ENCODE measurements around the gene ZNF77. TPM values are rescaled to one million over a fixed set of nuclear protein-coding genes. Genes with fewer than 3 reads are reported as not detected.
"Not testable (repeated sequence)": the region's sequence is repeated elsewhere in the genome, so short reads cannot be mapped to it uniquely, and the experiment has no call there.

ZNF77 gene
- total RNA-seq, 1 donor from 2014 or later: 3.2 TPM

- intact Hi-C loops (cut with micrococcal nuclease): no loop called here
- peaks cover 18% of the 10 kb centered on the region for H3K4me1 Mint-ChIP-seq (ENCODE audit: low read depth)
Observed at GRCh38 chr19:2978772-2979171, 34.0 kb upstream of the ZNF77 start.

GRCh38 chr19:2978166-2978767 is 33.5 kb upstream of the ZNF77 start:
- Mint-ChIP-seq H3K27ac (no peak overlapping the region), H3K4me3 (no peak overlapping the region)

More at GRCh38 chr19:2978772-2979171, 34.0 kb upstream of the ZNF77 start:
- Mint-ChIP-seq H3K36me3 (ENCODE audit: low read depth) (no peaks in the 10 kb centered on the region), H3K27me3 (ENCODE audit: insufficient read depth) (peaks cover 35% of the 10 kb centered on the region), H3K9me3 (no peaks in the 10 kb centered on the region), H3K27ac (no peak overlapping the region), H3K4me3 (no peak overlapping the region)
- DNase-seq (ENCODE audit: low spot score): no peak

GRCh38 chr19:2977746-2978138 is 33.0 kb upstream of the ZNF77 start:
- intact Hi-C loops (cut with micrococcal nuclease): loop anchor here (1.0 to 2.0 kb wide), 3 partner anchors 15 to 58 kb away; no protein-coding TSS in a partner anchor
- Mint-ChIP-seq H3K27me3 (ENCODE audit: insufficient read depth) (peaks cover 41% of the 10 kb centered on the region), H3K9me3 (no peaks in the 10 kb centered on the region), H3K4me1 (ENCODE audit: low read depth) (peaks cover 18% of the 10 kb centered on the region), H3K36me3 (ENCODE audit: low read depth) (no peaks in the 10 kb centered on the region), H3K27ac (no peak overlapping the region), H3K4me3 (peak overlapping the region; percentile 46)
- no peak for DNase-seq (ENCODE audit: low spot score)

More at GRCh38 chr19:2978166-2978767, 33.5 kb upstream of the ZNF77 start:
- H3K27me3 Mint-ChIP-seq (ENCODE audit: insufficient read depth): peaks cover 38% of the 10 kb centered on the region
- no peaks in the 10 kb centered on the region for H3K9me3 Mint-ChIP-seq
- peaks cover 18% of the 10 kb centered on the region for H3K4me1 Mint-ChIP-seq (ENCODE audit: low read depth)
- no peaks in the 10 kb centered on the region for H3K36me3 Mint-ChIP-seq (ENCODE audit: low read depth)
- intact Hi-C loops (cut with micrococcal nuclease): no loop called here
- DNase-seq (ENCODE audit: low spot score): no peak

GRCh38 chr19:2977001-2977745 is 32.4 kb upstream of the ZNF77 start, which contains the start of gene TLE6:
TSS of gene TLE6 (plus strand) at chr19:2977564. CDS start at chr19:2978234, 670 bp downstream.
- peaks cover 18% of the 10 kb centered on the region for H3K4me1 Mint-ChIP-seq (ENCODE audit: low read depth)
- DNase-seq (ENCODE audit: low spot score): peak; percentile 89
- no peaks in the 10 kb centered on the region for H3K36me3 Mint-ChIP-seq (ENCODE audit: low read depth)
- peak within 1 kb of the TSS; percentile 92 for H3K4me3 Mint-ChIP-seq
- intact Hi-C loops (cut with micrococcal nuclease): loop anchor here (1.0 to 2.0 kb wide), 3 partner anchors 14 to 58 kb away; no protein-coding TSS in a partner anchor
- H3K9me3 Mint-ChIP-seq: no peaks in the 10 kb centered on the region
- H3K27ac Mint-ChIP-seq: peak within 1 kb of the TSS; percentile 86
- H3K27me3 Mint-ChIP-seq (ENCODE audit: insufficient read depth): peaks cover 37% of the 10 kb centered on the region

- peaks cover 32% of the 10 kb centered on the region for H3K27me3 Mint-ChIP-seq (ENCODE audit: insufficient read depth)
- H3K36me3 Mint-ChIP-seq (ENCODE audit: low read depth): no peaks in the 10 kb centered on the region
- no peaks in the 10 kb centered on the region for H3K9me3 Mint-ChIP-seq
- intact Hi-C loops (cut with micrococcal nuclease): loop anchor here (2.0 kb wide), 1 partner anchor 14 kb away; no protein-coding TSS in a partner anchor
- peak overlapping the region; percentile 92 for H3K4me3 Mint-ChIP-seq
- H3K4me1 Mint-ChIP-seq (ENCODE audit: low read depth): peaks cover 18% of the 10 kb centered on the region
- DNase-seq (ENCODE audit: low spot score): no peak
- peak overlapping the region; percentile 86 for H3K27ac Mint-ChIP-seq
Observed at GRCh38 chr19:2976609-2977000, 31.8 kb upstream of the ZNF77 start.

GRCh38 chr19:2974342-2975041 is 29.7 kb upstream of the ZNF77 start:
- intact Hi-C loops (cut with micrococcal nuclease): no loop called here
- H3K27me3 Mint-ChIP-seq (ENCODE audit: insufficient read depth): peaks cover 32% of the 10 kb centered on the region
- no peaks in the 10 kb centered on the region for H3K9me3 Mint-ChIP-seq
- H3K27ac Mint-ChIP-seq: peak overlapping the region; percentile 44
- no peaks in the 10 kb centered on the region for H3K36me3 Mint-ChIP-seq (ENCODE audit: low read depth)
- H3K4me3 Mint-ChIP-seq: peak overlapping the region; percentile 32
- peaks cover 18% of the 10 kb centered on the region for H3K4me1 Mint-ChIP-seq (ENCODE audit: low read depth)
- no peak for DNase-seq (ENCODE audit: low spot score)

- peaks cover 18% of the 10 kb centered on the region for H3K4me1 Mint-ChIP-seq (ENCODE audit: low read depth)
- no peaks in the 10 kb centered on the region for H3K9me3 Mint-ChIP-seq
- peaks cover 32% of the 10 kb centered on the region for H3K27me3 Mint-ChIP-seq (ENCODE audit: insufficient read depth)
- intact Hi-C loops (cut with micrococcal nuclease): no loop called here
- no peak for DNase-seq (ENCODE audit: low spot score)
- H3K4me3 Mint-ChIP-seq: no peak overlapping the region
- H3K27ac Mint-ChIP-seq: no peak overlapping the region
- H3K36me3 Mint-ChIP-seq (ENCODE audit: low read depth): no peaks in the 10 kb centered on the region
Observed at GRCh38 chr19:2973229-2973628, 28.5 kb upstream of the ZNF77 start.

GRCh38 chr19:2970201-2970835 is 25.5 kb upstream of the ZNF77 start:
- no peak overlapping the region for H3K4me3 Mint-ChIP-seq
- peaks cover 8% of the 10 kb centered on the region for H3K4me1 Mint-ChIP-seq (ENCODE audit: low read depth)
- intact Hi-C loops (cut with micrococcal nuclease): no loop called here
- H3K27ac Mint-ChIP-seq: no peak overlapping the region
- H3K36me3 Mint-ChIP-seq (ENCODE audit: low read depth): no peaks in the 10 kb centered on the region
- H3K9me3 Mint-ChIP-seq: no peaks in the 10 kb centered on the region
- no peak for DNase-seq (ENCODE audit: low spot score)
- H3K27me3 Mint-ChIP-seq (ENCODE audit: insufficient read depth): peaks cover 25% of the 10 kb centered on the region

- Mint-ChIP-seq H3K4me3 (no peak overlapping the region), H3K9me3 (no peaks in the 10 kb centered on the region), H3K36me3 (ENCODE audit: low read depth) (no peaks in the 10 kb centered on the region), H3K27me3 (ENCODE audit: insufficient read depth) (peaks cover 14% of the 10 kb centered on the region), H3K27ac (no peak overlapping the region), H3K4me1 (ENCODE audit: low read depth) (no peaks in the 10 kb centered on the region)
- DNase-seq (ENCODE audit: low spot score): no peak
- intact Hi-C loops (cut with micrococcal nuclease): no loop called here
Observed at GRCh38 chr19:2969104-2969504, 24.3 kb upstream of the ZNF77 start.

- no peak for DNase-seq (ENCODE audit: low spot score)
- no peak overlapping the region for H3K27ac Mint-ChIP-seq
- no peaks in the 10 kb centered on the region for H3K9me3 Mint-ChIP-seq
- H3K27me3 Mint-ChIP-seq (ENCODE audit: insufficient read depth): peaks cover 5% of the 10 kb centered on the region
- H3K36me3 Mint-ChIP-seq (ENCODE audit: low read depth): no peaks in the 10 kb centered on the region
- no peak overlapping the region for H3K4me3 Mint-ChIP-seq
- intact Hi-C loops (cut with micrococcal nuclease): no loop called here
- no peaks in the 10 kb centered on the region for H3K4me1 Mint-ChIP-seq (ENCODE audit: low read depth)
Observed at GRCh38 chr19:2967972-2968371, 23.2 kb upstream of the ZNF77 start.

- no peak overlapping the region for H3K27ac Mint-ChIP-seq
- intact Hi-C loops (cut with micrococcal nuclease): no loop called here
- no peaks in the 10 kb centered on the region for H3K36me3 Mint-ChIP-seq (ENCODE audit: low read depth)
- H3K4me1 Mint-ChIP-seq (ENCODE audit: low read depth): peaks cover 6% of the 10 kb centered on the region
- DNase-seq (ENCODE audit: low spot score): no peak
- H3K4me3 Mint-ChIP-seq: no peak overlapping the region
- H3K27me3 Mint-ChIP-seq (ENCODE audit: insufficient read depth): no peaks in the 10 kb centered on the region
- no peaks in the 10 kb centered on the region for H3K9me3 Mint-ChIP-seq
Observed at GRCh38 chr19:2964874-2965273, 20.1 kb upstream of the ZNF77 start.

- not testable (repeated sequence) for H3K4me1 Mint-ChIP-seq (ENCODE audit: low read depth); DNase-seq (ENCODE audit: low spot score); H3K36me3 Mint-ChIP-seq (ENCODE audit: low read depth); H3K9me3 Mint-ChIP-seq; H3K27ac Mint-ChIP-seq; H3K27me3 Mint-ChIP-seq (ENCODE audit: insufficient read depth); H3K4me3 Mint-ChIP-seq
- intact Hi-C loops (cut with micrococcal nuclease): loop anchor here (2.0 kb wide), 1 partner anchor 13 kb away; the partner anchor contains the start of gene TLE6
Observed at GRCh38 chr19:2963631-2964030, 18.9 kb upstream of the ZNF77 start.

Measured in activated T-helper 1 cell treated with anti-CD3 and anti-CD28 coated beads, Interleukin-12 subunit alpha, Interleukin-12 subunit beta, Interleukin-2, Interleukin-4 antibody, amounts not matched to agents 30 ng/mL and 10 ng/mL and 1 ng/mL, durations not matched to agents 14 hours and 24 hours and 36 hours (primary cell).